Thymus (tissue), 11 donors: Measurements from ENCODE around the gene GATAD1. TPM values are rescaled to one million over a fixed set of nuclear protein-coding genes. Genes with fewer than 3 reads are reported as not detected.
A peak's percentile ranks its signal among the peaks of the same experiment; 100 is the strongest.
"Not testable (repeated sequence)": the region's sequence is repeated elsewhere in the genome, so short reads cannot be mapped to it uniquely, and the experiment has no call there.

ENCODE experiments used
- DNase-seq, 9 donors: peaks; one replicate each; pipeline ENCODE4 v3.0.0-alpha.2; 2013; ENCODE audit warnings: low spot score in 9 of 9, low read depth in 6 of 9, missing footprints in 1 of 9
- H3K27ac ChIP-seq, 2 donors: one replicate each; pipeline ENCODE4 v1.5.1; 2013; ENCODE audit warnings: control low read depth in 1 of 2, low read depth in 1 of 2, low read length in 1 of 2, mild to moderate bottlenecking in 1 of 2, moderate library complexity in 1 of 2
- H3K27me3 ChIP-seq, 2 donors: one replicate each; pipeline ENCODE4 v1.5.1; 2013; ENCODE audit warnings: low read length in 1 of 2; ENCODE audit not compliant: control insufficient read depth in 2 of 2, insufficient read depth in 1 of 2
- H3K36me3 ChIP-seq, 2 donors: one replicate each; pipeline ENCODE4 v1.5.1; 2013; ENCODE audit warnings: low read length in 1 of 2, mild to moderate bottlenecking in 1 of 2, moderate library complexity in 1 of 2; ENCODE audit not compliant: control insufficient read depth in 2 of 2, insufficient read depth in 2 of 2
- H3K4me1 ChIP-seq, 2 donors: one replicate each; pipeline ENCODE4 v1.5.1; 2013; ENCODE audit warnings: low read length in 2 of 2; ENCODE audit not compliant: control insufficient read depth in 2 of 2, insufficient read depth in 2 of 2
- H3K4me3 ChIP-seq, 2 donors: one replicate each; pipeline ENCODE4 v1.5.1; 2013; ENCODE audit warnings: low read length in 2 of 2, control low read depth in 1 of 2, mild to moderate bottlenecking in 1 of 2
- H3K9me3 ChIP-seq, 2 donors: one replicate each; pipeline ENCODE4 v1.5.1; 2013; ENCODE audit warnings: low read length in 1 of 2, mild to moderate bottlenecking in 1 of 2; ENCODE audit not compliant: control insufficient read depth in 2 of 2, insufficient read depth in 1 of 2
- WGBS: extraction: QIAGEN DNeasy Blood & Tissue Kit; methylation state at CpG from one replicate; pipeline ENCODE4 v1.1.7; 2013; 5-methylcytosine and 5-hydroxymethylcytosine counted together
- polyA plus RNA-seq: library from polyadenylated mRNA; stranded (reverse); fragments of 200-250 nt; gene quantifications from one replicate; pipeline ENCODE4 v1.2.3, GENCODE V29; 2013
- total RNA-seq: library from RNA; stranded (reverse); fragments of 120-200 nt; gene quantifications from one replicate; pipeline ENCODE4 v1.2.4, GENCODE V29; 2013
- donor health status: healthy.

Gene GATAD1
- total and polyA plus RNA-seq, 2 donors: 8.8 to 24.6 TPM

DNA sequence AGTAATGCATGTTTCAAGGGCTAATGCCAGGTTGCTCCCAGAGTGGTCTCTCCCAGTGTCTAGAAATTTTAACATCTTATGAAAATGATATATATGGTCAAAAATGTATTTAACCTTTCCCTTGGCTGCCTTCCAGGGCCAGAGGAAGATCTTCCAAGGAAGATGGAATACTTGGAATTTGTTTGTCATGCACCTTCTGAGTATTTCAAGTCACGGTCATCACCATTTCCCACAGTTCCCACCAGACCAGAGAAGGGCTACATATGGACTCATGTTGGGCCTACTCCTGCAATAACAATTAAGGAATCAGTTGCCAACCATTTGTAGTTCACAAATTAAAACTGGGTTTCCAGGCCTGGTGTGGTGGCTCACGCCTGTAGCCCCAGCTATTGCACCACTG, 9.0 kb downstream of the GATAD1 start:
- H3K4me1 ChIP-seq: no peaks in the 10 kb centered on the region
- no peak overlapping the region for H3K4me3 ChIP-seq
- H3K9me3 ChIP-seq: no peaks in the 10 kb centered on the region
- WGBS: 98% methylated on average over 2 of the region's 2 CpGs
- H3K27ac ChIP-seq: no peak overlapping the region
- peaks cover 17 to 26% of the 10 kb centered on the region in 2 donors for H3K36me3 ChIP-seq
- H3K27me3 ChIP-seq: no peaks in the 10 kb centered on the region
- no peak for DNase-seq

DNA sequence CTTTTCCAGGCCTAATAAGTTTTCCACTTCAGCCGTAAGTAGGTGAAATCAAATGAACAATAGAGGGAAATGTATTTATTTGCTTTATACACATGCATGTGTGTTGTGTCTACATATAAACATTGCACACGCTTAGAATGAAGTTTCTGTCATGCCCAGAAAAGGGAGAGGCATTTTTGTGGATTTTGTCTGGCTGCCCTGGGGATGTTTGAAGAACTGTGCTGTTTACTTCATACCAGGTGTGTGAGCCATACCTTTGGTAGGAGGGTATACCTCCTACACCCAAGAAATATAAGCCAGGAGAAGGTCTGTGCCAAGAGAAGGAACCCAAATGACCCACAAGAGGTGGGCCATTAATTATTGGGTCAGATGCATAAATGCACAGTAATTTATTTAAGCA, 12.8 kb downstream of the GATAD1 start:
- Histone ChIP-seq H3K27me3 (no peaks in the 10 kb centered on the region), H3K36me3 (peaks cover 7 to 12% of the 10 kb centered on the region in 2 donors), H3K4me1 (no peaks in the 10 kb centered on the region), H3K27ac (no peak overlapping the region), H3K9me3 (no peaks in the 10 kb centered on the region), H3K4me3 (no peak overlapping the region)
- 98% methylated on average over 2 of the region's 2 CpGs for whole genome bisulfite sequencing
- no peak for DNase-seq

- no peaks in the 10 kb centered on the region for H3K9me3 ChIP-seq
- WGBS: 98% methylated on average over 4 of the region's 4 CpGs
- no peak overlapping the region for H3K27ac ChIP-seq
- peaks cover 7 to 12% of the 10 kb centered on the region in 2 donors for H3K36me3 ChIP-seq
- H3K4me3 ChIP-seq: no peak overlapping the region
- no peak for DNase-seq
- no peaks in the 10 kb centered on the region for H3K27me3 ChIP-seq
- H3K4me1 ChIP-seq: no peaks in the 10 kb centered on the region
Measured at GRCh38 chr7:92460510-92460909, 13.2 kb downstream of the GATAD1 start.

- Histone ChIP-seq H3K27me3 (no peaks in the 10 kb centered on the region), H3K36me3 (peaks cover 2 to 5% of the 10 kb centered on the region in 2 donors), H3K4me3 (no peak overlapping the region), H3K27ac (no peak overlapping the region), H3K4me1 (no peaks in the 10 kb centered on the region), H3K9me3 (no peaks in the 10 kb centered on the region)
- DNase-seq: peak in 6 of 9 donors; percentile 5 to 54 (median 15)
- 90% methylated on average over 8 of the region's 8 CpGs for WGBS
Measured at GRCh38 chr7:92461027-92462003, 14.0 kb downstream of the GATAD1 start.

DNA sequence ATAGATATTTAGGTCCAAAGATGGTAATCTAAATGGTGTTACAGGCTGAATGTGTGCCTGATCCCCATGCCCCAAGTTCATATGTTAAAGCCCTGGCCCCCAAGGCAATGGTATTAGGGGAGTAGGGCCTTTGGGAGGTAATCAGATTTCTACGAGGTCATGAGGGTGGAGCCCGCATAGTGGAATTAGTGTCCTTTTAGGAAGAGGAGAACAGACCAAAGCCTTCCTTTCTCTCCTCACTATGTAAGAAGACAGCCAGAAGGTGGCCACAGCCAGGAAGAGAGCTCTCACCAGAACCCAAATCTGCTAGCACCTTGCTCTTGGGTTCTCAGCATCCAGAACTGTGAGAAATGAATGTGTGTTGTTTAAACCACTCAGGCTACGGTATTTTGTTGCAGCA, 15.3 kb downstream of the GATAD1 start:
- no peaks in the 10 kb centered on the region for H3K36me3 ChIP-seq

GRCh38 chr7:92464515-92464914, 17.2 kb downstream of the GATAD1 start:
- Histone ChIP-seq H3K9me3 (peaks cover 0 to 5% of the 10 kb centered on the region in 2 donors), H3K27ac (no peak overlapping the region), H3K36me3 (no peaks in the 10 kb centered on the region), H3K27me3 (no peaks in the 10 kb centered on the region), H3K4me3 (no peak overlapping the region), H3K4me1 (no peaks in the 10 kb centered on the region)
- no peak for DNase-seq
- 91% methylated on average over 3 of the region's 3 CpGs for WGBS

More for the DNA sequence above, 15.3 kb downstream of the GATAD1 start:
- Histone ChIP-seq H3K27me3 (no peaks in the 10 kb centered on the region), H3K27ac (no peak overlapping the region), H3K4me3 (no peak overlapping the region), H3K9me3 (no peaks in the 10 kb centered on the region), H3K4me1 (no peaks in the 10 kb centered on the region)
- 98% methylated on average over 3 of the region's 3 CpGs for WGBS
- no peak for DNase-seq

DNA sequence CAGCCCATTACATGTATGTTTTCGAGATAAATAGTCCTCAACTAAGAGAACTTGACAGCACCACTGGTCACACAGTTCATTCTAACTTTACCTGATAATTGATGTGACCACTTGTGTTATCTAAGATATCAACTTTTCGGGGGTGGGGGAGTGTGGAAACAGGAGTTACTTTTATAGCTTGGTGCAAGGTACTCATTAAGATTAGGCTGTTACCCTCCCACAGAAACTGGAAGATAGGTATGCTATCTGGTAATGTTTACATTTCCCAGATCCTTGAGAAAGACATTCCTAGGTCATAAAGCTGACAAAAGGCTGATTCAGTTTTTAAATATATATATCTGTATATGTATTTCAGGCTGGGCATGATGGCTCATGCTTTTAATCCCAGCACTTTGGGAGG, 19.4 kb downstream of the GATAD1 start:
- DNase-seq: no peak
- Histone ChIP-seq H3K4me3 (no peak overlapping the region), H3K36me3 (no peaks in the 10 kb centered on the region), H3K27ac (no peak overlapping the region), H3K9me3 (peaks cover 0 to 5% of the 10 kb centered on the region in 2 donors), H3K4me1 (no peaks in the 10 kb centered on the region), H3K27me3 (no peaks in the 10 kb centered on the region)
- 97% methylated on average over 2 of the region's 2 CpGs for WGBS

GRCh38 chr7:92468589-92468988, 21.3 kb downstream of the GATAD1 start:
- not testable (repeated sequence) for DNase-seq, H3K4me3 ChIP-seq, H3K36me3 ChIP-seq, H3K9me3 ChIP-seq, H3K27ac ChIP-seq, H3K4me1 ChIP-seq, H3K27me3 ChIP-seq
- WGBS: 98% methylated on average over 9 of the region's 9 CpGs

DNA sequence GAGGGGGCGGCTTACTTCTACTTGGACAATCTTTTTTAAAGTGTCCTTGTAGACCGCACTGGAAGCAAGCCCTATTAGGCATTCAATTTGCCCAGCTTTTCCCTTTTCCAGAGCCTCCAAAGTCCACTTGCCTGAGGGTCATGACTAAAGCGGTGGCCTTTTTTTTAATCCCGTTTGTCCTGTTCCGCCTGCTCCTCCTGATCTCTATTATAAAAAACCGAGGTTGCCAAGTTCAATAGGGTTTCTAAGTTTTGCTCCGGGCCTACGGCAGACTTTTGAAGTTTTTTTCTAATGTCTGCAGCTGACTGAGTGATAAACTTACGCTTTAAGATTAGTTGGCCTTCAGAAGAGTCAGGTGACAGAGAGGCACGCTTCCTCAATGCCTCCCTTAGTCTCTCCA, 26.7 kb downstream of the GATAD1 start:
- 95% methylated on average over 10 of the region's 10 CpGs for WGBS
- not testable (repeated sequence) for DNase-seq, H3K36me3 ChIP-seq

More for the DNA sequence above, 26.7 kb downstream of the GATAD1 start:
- not testable (repeated sequence) for H3K27ac ChIP-seq, H3K9me3 ChIP-seq, H3K27me3 ChIP-seq, H3K4me3 ChIP-seq, H3K4me1 ChIP-seq
